C4-2B (cell line): Measurements from ENCODE around the gene RFX7.

ENCODE experiments used
- H3K27ac ChIP-seq: fragments of 450-650 bp; 2 replicates; pipeline ENCODE4 v1.5.1; 2017
- ZFX ChIP-seq: fragments of 450-650 bp; IDR thresholded peaks from 2 replicates; pipeline ENCODE4 v1.6.1; 2017
- TF ChIP-seq, protein P1 (sequence below): fragments of 450-650 bp; conservative IDR thresholded peaks from 2 replicates; pipeline ENCODE4 v1.5.1; 2017; ENCODE audit warnings: mild to moderate bottlenecking

Gene RFX7

GRCh38 chr15:56249092-56249491 is 5.4 kb upstream of the RFX7 start:
- H3K27ac ChIP-seq, result no peak overlapping the region
- no peak for TF ChIP-seq ZFX
- TF ChIP-seq, protein P1, sequence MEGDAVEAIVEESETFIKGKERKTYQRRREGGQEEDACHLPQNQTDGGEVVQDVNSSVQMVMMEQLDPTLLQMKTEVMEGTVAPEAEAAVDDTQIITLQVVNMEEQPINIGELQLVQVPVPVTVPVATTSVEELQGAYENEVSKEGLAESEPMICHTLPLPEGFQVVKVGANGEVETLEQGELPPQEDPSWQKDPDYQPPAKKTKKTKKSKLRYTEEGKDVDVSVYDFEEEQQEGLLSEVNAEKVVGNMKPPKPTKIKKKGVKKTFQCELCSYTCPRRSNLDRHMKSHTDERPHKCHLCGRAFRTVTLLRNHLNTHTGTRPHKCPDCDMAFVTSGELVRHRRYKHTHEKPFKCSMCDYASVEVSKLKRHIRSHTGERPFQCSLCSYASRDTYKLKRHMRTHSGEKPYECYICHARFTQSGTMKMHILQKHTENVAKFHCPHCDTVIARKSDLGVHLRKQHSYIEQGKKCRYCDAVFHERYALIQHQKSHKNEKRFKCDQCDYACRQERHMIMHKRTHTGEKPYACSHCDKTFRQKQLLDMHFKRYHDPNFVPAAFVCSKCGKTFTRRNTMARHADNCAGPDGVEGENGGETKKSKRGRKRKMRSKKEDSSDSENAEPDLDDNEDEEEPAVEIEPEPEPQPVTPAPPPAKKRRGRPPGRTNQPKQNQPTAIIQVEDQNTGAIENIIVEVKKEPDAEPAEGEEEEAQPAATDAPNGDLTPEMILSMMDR, result peak; percentile 58

- TF ChIP-seq ZFX, result no peak
- TF ChIP-seq, protein P1, result no peak
- H3K27ac ChIP-seq, result no peak overlapping the region
Observed at GRCh38 chr15:56248311-56248992, 4.8 kb upstream of the RFX7 start.

GRCh38 chr15:56247266-56247665 is 3.6 kb upstream of the RFX7 start:
- no peak for TF ChIP-seq ZFX
- TF ChIP-seq, protein P1, result no peak
- no peak overlapping the region for H3K27ac ChIP-seq

GRCh38 chr15:56245871-56246814 is 2.5 kb upstream of the RFX7 start:
- H3K27ac ChIP-seq, result peak overlapping the region; percentile 41; the same call in 1 of the 2 replicates
- TF ChIP-seq, protein P1, result peak; percentile 100
- no peak for TF ChIP-seq ZFX

DNA sequence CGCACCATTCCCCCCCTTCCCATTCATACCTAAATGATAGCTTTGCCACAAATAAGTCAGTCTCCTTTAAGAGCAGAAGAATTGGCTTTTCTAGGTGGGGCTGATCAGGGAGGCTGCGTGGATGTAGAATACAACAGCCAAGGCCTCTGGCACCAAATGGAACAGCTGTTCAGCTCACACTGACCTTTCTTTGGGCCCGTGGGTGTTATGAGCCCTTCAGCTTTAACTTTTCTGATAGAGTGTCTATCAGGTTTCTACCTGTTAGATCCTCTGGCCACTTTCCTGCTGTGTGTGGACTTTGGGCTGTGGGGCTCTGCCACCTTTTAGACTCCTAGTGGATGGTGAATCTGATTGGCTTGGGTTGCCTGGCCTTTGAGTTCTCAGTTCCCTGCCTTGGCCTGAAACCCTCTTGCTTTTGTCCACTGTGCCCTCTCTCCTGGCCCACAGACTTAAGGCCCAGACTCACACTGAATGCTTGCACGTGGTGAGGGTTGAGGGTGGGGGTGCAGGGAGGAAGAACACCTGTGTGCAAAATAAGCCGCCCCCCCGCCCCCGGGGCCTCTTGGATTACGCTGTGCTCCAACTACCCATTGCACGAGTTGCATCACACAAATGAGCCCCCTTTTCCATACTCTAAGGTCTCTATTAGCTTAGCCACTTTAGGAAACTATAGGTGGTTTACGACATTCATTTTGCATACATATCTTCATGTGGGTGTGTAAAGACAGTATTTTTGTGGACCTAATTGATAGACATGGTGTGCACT is 1.3 kb upstream of the RFX7 start:
- no peak for TF ChIP-seq ZFX
- TF ChIP-seq, protein P1, result no peak
- H3K27ac ChIP-seq, result peak overlapping the region; percentile 93; the same call in 1 of the 2 replicates

- TF ChIP-seq ZFX, result no peak
- TF ChIP-seq, protein P1, result peak; percentile 10
- H3K27ac ChIP-seq, result peak overlapping the region; percentile 93
Observed at GRCh38 chr15:56244038-56244810, 545 bp upstream of the RFX7 start.
